ENCODE data around the gene OPCML.

GRCh38 chr11:133040289-133040900, 491.9 kb downstream of the OPCML start:
- TF ChIP-seq CTCF (CRISPR knock-in tag; IDR thresholded peaks at IDR 0.05) (no peak), POLR2AphosphoS5 (IDR thresholded peaks at IDR 0.05; ENCODE audit: low read depth, low read length) (no peak)

Measured in HepG2 (cell line).